AML-193 (cell line): ENCODE measurements around the gene CETP.

Experiments used
- DNase-seq, 2 experiments: peaks; one replicate each; lab custom pipeline; 2025; lab: John Stamatoyannopoulos, UW

Gene CETP

GRCh38 chr16:57021757-57022156 lies 60.0 kb downstream of the CETP start:
- no peak for DNase-seq

DNA sequence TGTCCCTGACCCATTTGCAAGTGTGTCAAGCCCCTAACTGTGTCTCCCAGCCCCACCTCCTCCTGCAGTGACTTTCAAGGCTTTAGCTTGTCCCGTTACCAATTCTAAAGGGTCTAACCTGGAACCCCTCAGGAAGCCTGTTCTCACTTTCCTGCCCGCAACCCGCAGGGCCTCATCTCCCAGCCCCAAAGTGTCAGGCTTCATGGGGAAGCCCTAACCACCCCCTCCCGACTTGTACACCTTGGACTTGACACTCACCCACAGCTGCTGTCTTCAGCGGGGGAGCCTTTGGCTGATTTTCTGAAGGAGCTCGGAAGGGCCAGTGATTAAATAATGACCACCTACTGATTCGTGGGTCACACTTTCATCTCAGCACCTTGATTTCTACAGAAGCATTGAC lies 60.7 kb downstream of the CETP start:
- DNase-seq = no peak

GRCh38 chr16:57023541-57024249 lies 61.9 kb downstream of the CETP start:
- DNase-seq = no peak

DNA sequence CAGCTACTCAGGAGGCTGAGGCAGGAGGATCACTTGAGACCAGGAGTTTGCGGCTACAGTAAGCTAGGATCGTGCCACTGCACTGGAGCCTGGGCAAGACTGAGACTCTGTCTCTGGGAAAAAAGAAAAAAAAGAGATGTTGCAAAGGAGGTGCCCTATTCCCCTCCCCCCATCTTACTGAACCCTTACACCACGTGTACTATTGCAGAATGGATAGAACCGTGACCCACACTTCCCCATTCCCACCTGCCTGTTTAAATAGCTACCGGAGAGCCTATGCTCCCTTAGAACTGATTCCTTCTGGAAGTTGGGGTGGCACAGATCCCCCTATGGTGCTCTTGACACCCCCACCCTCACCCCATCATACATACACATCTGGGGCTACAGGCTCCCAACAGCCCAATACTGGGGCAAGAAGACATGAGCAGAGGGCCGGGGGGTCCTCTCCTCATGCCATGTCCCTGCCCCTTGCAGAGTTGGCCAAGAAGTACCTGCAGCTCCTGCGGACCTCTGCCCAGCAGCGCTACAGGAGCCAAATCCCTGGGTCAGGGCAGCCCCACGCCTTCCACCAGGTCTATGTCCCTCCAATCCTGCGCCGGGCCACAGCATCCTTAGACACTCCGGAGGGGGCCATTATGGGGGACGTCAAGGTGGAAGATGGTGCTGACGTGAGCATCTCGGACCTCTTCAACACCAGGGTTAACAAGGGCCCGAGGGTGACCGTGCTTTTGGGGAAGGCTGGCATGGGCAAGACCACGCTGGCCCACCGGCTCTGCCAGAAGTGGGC lies 63.3 kb downstream of the CETP start:
- DNase-seq = peak; percentile 30 to 50

- DNase-seq = no peak
These were observed 64.4 kb downstream of the CETP start for GRCh38 chr16:57025941-57026777.

DNA sequence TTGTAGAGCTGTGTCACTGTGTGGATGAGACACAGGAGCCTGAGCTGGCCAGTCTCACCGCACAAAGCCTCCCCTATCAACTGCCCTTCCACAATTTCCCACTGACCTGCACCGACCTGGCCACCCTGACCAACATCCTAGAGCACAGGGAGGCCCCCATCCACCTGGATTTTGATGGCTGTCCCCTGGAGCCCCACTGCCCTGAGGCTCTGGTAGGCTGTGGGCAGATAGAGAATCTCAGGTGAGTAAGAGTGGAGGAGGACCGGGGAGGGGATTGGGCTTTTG lies 65.0 kb downstream of the CETP start:
- DNase-seq = no peak

DNA sequence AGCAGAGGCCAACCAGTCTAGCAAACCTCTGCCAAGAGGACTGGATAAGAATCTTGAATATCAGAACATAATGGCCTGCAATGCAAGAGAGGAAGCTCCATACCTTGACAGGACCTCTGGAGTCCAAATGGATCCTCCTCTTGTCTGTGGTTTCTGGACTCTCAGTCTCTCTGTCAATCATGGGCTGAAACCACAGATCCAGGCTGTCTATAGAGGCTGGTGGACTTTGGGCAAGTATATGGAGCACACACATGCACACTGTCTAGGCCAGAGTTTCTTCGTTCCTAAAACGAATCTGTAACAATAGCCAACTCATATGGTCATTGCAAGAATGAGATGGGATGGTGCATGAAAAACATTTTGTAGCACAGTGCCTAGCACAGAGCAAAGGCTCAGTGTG lies 65.3 kb downstream of the CETP start:
- DNase-seq = no peak

DNA sequence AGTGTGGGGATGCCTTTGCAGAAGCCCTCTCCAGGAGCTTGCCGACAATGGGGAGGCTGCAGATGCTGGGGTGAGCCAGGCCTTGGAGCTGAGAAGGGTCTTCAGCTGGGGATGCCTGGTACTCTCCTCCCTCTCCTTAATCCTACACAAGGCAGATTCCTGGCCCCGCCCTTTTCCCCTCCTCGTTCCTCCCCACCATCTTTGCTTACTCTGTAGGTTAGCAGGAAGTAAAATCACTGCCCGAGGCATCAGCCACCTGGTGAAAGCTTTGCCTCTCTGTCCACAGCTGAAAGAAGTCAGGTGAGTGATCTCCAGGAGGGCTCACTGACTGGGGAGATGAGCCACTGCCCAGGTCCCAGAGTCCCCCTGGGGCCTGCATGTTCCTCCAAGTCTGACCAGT lies 66.3 kb downstream of the CETP start:
- no peak for DNase-seq

DNA sequence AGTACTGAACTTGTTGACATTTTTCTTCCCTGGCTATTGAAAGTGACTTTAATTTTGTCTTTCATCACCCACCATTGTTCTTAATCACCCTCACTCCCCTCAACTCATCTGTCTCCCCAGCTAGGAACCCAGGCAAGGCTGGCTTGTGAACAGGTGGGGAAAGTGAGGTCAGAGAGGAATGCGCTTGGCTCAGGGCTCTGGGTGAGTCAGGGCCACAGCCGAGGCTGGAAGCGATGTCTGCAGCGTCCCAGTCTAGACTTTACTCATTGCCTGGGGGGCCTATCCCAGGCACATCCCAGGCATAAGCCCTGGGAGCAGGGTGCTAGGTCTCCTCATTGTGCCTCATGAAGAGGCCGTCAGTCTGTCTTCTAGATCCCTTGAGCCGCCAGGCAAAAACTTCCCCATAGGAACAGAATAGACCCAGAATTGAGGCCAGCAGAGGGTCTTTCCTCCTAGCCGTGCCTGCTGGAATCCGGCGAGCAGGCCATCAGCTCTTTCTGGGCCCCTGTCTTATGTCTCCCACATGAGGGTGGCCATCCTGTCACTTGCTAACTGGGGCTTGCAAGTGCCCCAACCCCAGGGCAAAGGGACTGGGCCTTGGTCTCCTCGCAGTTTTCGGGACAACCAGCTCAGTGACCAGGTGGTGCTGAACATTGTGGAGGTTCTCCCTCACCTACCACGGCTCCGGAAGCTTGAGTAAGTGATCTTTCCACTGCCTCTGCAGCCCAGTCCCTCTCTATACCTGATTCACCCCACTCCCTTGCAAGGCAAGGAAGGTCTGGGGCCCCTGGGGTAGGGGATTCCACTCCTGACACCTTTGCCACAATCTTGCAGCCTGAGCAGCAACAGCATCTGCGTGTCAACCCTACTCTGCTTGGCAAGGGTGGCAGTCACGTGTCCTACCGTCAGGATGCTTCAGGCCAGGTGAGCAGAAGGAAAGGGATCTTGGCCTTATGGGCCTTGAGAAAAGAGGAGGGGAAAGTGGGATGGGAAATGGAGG lies 67.7 kb downstream of the CETP start:
- DNase-seq = no peak

DNA sequence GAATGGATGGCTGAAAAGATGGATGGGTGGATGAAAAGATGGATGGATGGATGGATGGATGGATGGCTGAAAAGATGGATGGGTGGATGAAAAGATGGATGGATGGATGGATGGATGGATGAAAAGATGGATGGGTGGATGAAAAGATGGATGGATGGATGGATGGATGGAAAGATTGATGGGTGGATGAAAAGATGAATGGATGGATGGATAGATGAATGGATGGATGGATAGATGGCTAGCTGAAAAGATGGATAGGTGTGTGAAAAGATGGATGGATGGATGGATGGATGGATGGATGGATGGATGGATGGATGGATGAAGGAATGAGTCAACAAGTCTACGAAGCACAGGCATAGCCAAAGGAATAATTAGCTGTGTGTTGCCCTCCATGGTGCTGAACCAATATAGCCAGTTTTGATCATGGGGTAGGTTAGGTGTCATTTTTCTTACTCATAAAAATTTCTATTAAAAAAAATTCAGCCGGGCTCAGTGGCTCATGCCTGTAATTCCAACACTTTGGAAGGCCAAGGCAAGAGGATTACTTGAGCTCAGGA lies 68.7 kb downstream of the CETP start:
- no peak for DNase-seq

- no peak for DNase-seq
These were observed 69.4 kb downstream of the CETP start for GRCh38 chr16:57031156-57031555.

GRCh38 chr16:57032346-57032745 lies 70.6 kb downstream of the CETP start:
- no peak for DNase-seq

DNA sequence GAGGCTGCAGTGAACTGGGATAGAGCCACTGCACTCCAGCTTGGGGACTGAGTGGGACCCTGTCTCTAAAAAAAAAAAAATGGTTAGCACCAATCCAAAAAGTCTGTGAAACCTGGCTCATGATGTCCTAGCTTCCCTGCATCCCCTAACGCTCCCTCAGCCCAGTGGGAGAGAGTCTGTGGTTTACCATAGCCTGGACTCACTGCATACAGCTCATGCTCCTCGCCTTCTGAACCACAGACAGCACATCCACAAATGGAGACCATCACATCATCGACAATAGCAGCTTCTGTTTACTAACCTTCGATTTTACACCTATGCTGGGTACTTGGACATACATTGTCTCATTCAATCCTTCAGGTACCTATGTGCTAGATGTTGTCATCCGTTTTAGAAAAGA lies 71.2 kb downstream of the CETP start:
- no peak for DNase-seq
